ENCODE results near the gene GARRE1.

DNA sequence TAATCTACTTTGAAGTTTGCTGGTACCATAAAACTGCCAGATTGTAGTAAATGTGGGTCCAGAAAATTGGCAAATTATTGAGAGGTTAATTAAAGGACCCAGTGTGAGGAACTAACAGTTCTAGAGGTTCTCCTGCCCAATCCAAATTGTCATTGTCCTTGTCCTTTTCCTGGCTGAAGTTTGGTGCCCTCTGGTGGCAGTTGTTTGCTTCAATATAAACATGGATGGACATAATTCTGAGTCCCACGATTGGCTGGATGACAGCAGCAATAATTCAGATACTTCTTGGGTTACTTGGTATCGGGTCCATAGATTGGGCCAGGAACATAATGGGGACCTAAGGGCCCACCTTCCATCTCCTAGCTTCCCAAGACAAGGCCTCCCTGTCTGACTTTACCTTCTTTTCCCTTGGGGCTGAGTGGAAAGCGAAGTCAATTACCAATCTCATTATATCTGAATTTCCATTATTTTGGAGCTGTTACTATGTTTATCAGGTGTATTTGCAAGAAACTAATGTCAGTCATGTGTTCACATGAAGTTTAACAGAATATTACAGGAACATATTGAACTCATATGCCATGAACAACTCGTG, 33.8 kb upstream of the GARRE1 start:
- TF ChIP-seq EZH2phosphoT487 (IDR thresholded peaks at IDR 0.05; ENCODE audit: borderline replicate concordance, low read length): no peak
- TF ChIP-seq, protein P1, sequence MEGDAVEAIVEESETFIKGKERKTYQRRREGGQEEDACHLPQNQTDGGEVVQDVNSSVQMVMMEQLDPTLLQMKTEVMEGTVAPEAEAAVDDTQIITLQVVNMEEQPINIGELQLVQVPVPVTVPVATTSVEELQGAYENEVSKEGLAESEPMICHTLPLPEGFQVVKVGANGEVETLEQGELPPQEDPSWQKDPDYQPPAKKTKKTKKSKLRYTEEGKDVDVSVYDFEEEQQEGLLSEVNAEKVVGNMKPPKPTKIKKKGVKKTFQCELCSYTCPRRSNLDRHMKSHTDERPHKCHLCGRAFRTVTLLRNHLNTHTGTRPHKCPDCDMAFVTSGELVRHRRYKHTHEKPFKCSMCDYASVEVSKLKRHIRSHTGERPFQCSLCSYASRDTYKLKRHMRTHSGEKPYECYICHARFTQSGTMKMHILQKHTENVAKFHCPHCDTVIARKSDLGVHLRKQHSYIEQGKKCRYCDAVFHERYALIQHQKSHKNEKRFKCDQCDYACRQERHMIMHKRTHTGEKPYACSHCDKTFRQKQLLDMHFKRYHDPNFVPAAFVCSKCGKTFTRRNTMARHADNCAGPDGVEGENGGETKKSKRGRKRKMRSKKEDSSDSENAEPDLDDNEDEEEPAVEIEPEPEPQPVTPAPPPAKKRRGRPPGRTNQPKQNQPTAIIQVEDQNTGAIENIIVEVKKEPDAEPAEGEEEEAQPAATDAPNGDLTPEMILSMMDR (IDR thresholded peaks at IDR 0.05; ENCODE audit: low read depth, low read length, poor library complexity, severe bottlenecking): peak; percentile 87

Data from DOHH2 (cell line).